BLaER1 (cell line): ENCODE measurements around the gene UGT2B15.
"Not testable (repeated sequence)": the region's sequence is repeated elsewhere in the genome, so short reads cannot be mapped to it uniquely, and the experiment has no call there.

Experiments used
- H3K27ac ChIP-seq: shearing (Covaris generic); formaldehyde crosslinking; 2 replicates; pipeline ENCODE4 v1.8.1; 2022
- H3K27me3 ChIP-seq: shearing (Covaris generic); formaldehyde crosslinking; 2 replicates; pipeline ENCODE4 v1.8.1; 2022
- H3K36me3 ChIP-seq: shearing (Covaris generic); formaldehyde crosslinking; 2 replicates; pipeline ENCODE4 v1.8.1; 2022
- H3K4me1 ChIP-seq: shearing (Covaris generic); formaldehyde crosslinking; 2 replicates; pipeline ENCODE4 v1.8.1; 2022
- H3K4me2 ChIP-seq: shearing (Covaris generic); formaldehyde crosslinking; 2 replicates; pipeline ENCODE4 v1.8.1; 2022
- H3K4me3 ChIP-seq: shearing (Covaris generic); formaldehyde crosslinking; 2 replicates; pipeline ENCODE4 v1.8.1; 2022
- H3K9ac ChIP-seq: shearing (Covaris generic); formaldehyde crosslinking; 2 replicates; pipeline ENCODE4 v1.8.1; 2022
- H3K9me3 ChIP-seq: shearing (Covaris generic); formaldehyde crosslinking; 2 replicates; pipeline ENCODE4 v1.8.1; 2022
- H4K20me1 ChIP-seq: shearing (Covaris generic); formaldehyde crosslinking; 2 replicates; pipeline ENCODE4 v1.8.1; 2022
- Cebpa-rat ChIP-seq: shearing (Covaris generic); IDR thresholded peaks from 2 replicates; pipeline ENCODE4 v1.8.1; 2022

UGT2B15 gene

GRCh38 chr4:68655764-68656444 is 14.5 kb downstream of the UGT2B15 start:
- Histone ChIP-seq H4K20me1 (no peaks in the 10 kb centered on the region), H3K36me3 (no peaks in the 10 kb centered on the region), H3K27me3 (no peaks in the 10 kb centered on the region), H3K4me1 (no peaks in the 10 kb centered on the region), H3K4me3 (no peak overlapping the region), H3K4me2 (no peak overlapping the region), H3K9me3 (no peaks in the 10 kb centered on the region), H3K27ac (no peak overlapping the region), H3K9ac (no peak overlapping the region)
- TF ChIP-seq Cebpa-rat = no peak

- H3K27ac ChIP-seq = no peak overlapping the region
These were observed 15.3 kb downstream of the UGT2B15 start for GRCh38 chr4:68654946-68655721.

GRCh38 chr4:68651932-68652331 is 18.5 kb downstream of the UGT2B15 start:
- Histone ChIP-seq H3K9ac (no peak overlapping the region), H4K20me1 (no peaks in the 10 kb centered on the region), H3K4me2 (no peak overlapping the region), H3K4me3 (no peak overlapping the region), H3K9me3 (no peaks in the 10 kb centered on the region), H3K4me1 (no peaks in the 10 kb centered on the region), H3K36me3 (no peaks in the 10 kb centered on the region), H3K27me3 (no peaks in the 10 kb centered on the region), H3K27ac (no peak overlapping the region)
- TF ChIP-seq Cebpa-rat = no peak

More at GRCh38 chr4:68654946-68655721, 15.3 kb downstream of the UGT2B15 start:
- Histone ChIP-seq H3K36me3 (no peaks in the 10 kb centered on the region), H3K9ac (no peak overlapping the region), H3K4me3 (no peak overlapping the region), H3K27me3 (no peaks in the 10 kb centered on the region), H3K9me3 (no peaks in the 10 kb centered on the region), H3K4me1 (no peaks in the 10 kb centered on the region), H4K20me1 (no peaks in the 10 kb centered on the region), H3K4me2 (no peak overlapping the region)
- TF ChIP-seq Cebpa-rat = no peak

- Histone ChIP-seq H3K9ac (no peak overlapping the region), H3K9me3 (no peaks in the 10 kb centered on the region), H3K36me3 (no peaks in the 10 kb centered on the region), H4K20me1 (no peaks in the 10 kb centered on the region), H3K4me2 (no peak overlapping the region), H3K4me3 (no peak overlapping the region), H3K27ac (no peak overlapping the region), H3K4me1 (no peaks in the 10 kb centered on the region), H3K27me3 (no peaks in the 10 kb centered on the region)
- no peak for TF ChIP-seq Cebpa-rat
These were observed 40.1 kb downstream of the UGT2B15 start for GRCh38 chr4:68630371-68630770.

- H3K9ac ChIP-seq, H3K27me3 ChIP-seq, H3K36me3 ChIP-seq, H3K4me3 ChIP-seq, H4K20me1 ChIP-seq, H3K9me3 ChIP-seq, H3K4me2 ChIP-seq, H3K27ac ChIP-seq, H3K4me1 ChIP-seq: not testable (repeated sequence)
These were observed 47.7 kb downstream of the UGT2B15 start for GRCh38 chr4:68622731-68623130.

- no peaks in the 10 kb centered on the region for H3K27me3 ChIP-seq
- H3K9ac ChIP-seq = no peak overlapping the region
- no peak overlapping the region for H3K4me2 ChIP-seq
- no peaks in the 10 kb centered on the region for H3K4me1 ChIP-seq
- H3K36me3 ChIP-seq = no peaks in the 10 kb centered on the region
- H3K4me3 ChIP-seq = no peak overlapping the region
- no peaks in the 10 kb centered on the region for H4K20me1 ChIP-seq
- H3K27ac ChIP-seq = no peak overlapping the region
- no peak for TF ChIP-seq Cebpa-rat
- H3K9me3 ChIP-seq = no peaks in the 10 kb centered on the region
These were observed 53.3 kb downstream of the UGT2B15 start for GRCh38 chr4:68617003-68617698.

GRCh38 chr4:68615699-68616422 is 54.6 kb downstream of the UGT2B15 start:
- no peak overlapping the region for H3K27ac ChIP-seq
- no peak overlapping the region for H3K4me3 ChIP-seq
- H3K9me3 ChIP-seq = no peaks in the 10 kb centered on the region
- no peak overlapping the region for H3K9ac ChIP-seq
- H4K20me1 ChIP-seq = no peaks in the 10 kb centered on the region
- no peak for TF ChIP-seq Cebpa-rat
- no peaks in the 10 kb centered on the region for H3K27me3 ChIP-seq
- H3K36me3 ChIP-seq = no peaks in the 10 kb centered on the region
- no peak overlapping the region for H3K4me2 ChIP-seq
- no peaks in the 10 kb centered on the region for H3K4me1 ChIP-seq

GRCh38 chr4:68613752-68614151 is 56.7 kb downstream of the UGT2B15 start:
- Histone ChIP-seq H3K27ac (no peak overlapping the region), H3K9ac (no peak overlapping the region), H3K36me3 (no peaks in the 10 kb centered on the region), H3K4me1 (no peaks in the 10 kb centered on the region), H4K20me1 (no peaks in the 10 kb centered on the region), H3K27me3 (no peaks in the 10 kb centered on the region), H3K9me3 (no peaks in the 10 kb centered on the region), H3K4me2 (no peak overlapping the region), H3K4me3 (no peak overlapping the region)
- TF ChIP-seq Cebpa-rat = no peak

- Histone ChIP-seq H3K4me3 (no peak overlapping the region), H3K27ac (no peak overlapping the region), H3K4me1 (no peaks in the 10 kb centered on the region), H4K20me1 (no peaks in the 10 kb centered on the region), H3K36me3 (no peaks in the 10 kb centered on the region), H3K9me3 (no peaks in the 10 kb centered on the region), H3K27me3 (no peaks in the 10 kb centered on the region), H3K4me2 (no peak overlapping the region), H3K9ac (no peak overlapping the region)
- no peak for TF ChIP-seq Cebpa-rat
These were observed 64.2 kb downstream of the UGT2B15 start for GRCh38 chr4:68606240-68606639.
